ENCODE data around the gene COL27A1. TPM values are rescaled to one million over a fixed set of nuclear protein-coding genes. Genes with fewer than 3 reads are reported as not detected.

COL27A1 gene
- total RNA-seq, 1 donor from 2014 or later: 0.41 TPM

DNA sequence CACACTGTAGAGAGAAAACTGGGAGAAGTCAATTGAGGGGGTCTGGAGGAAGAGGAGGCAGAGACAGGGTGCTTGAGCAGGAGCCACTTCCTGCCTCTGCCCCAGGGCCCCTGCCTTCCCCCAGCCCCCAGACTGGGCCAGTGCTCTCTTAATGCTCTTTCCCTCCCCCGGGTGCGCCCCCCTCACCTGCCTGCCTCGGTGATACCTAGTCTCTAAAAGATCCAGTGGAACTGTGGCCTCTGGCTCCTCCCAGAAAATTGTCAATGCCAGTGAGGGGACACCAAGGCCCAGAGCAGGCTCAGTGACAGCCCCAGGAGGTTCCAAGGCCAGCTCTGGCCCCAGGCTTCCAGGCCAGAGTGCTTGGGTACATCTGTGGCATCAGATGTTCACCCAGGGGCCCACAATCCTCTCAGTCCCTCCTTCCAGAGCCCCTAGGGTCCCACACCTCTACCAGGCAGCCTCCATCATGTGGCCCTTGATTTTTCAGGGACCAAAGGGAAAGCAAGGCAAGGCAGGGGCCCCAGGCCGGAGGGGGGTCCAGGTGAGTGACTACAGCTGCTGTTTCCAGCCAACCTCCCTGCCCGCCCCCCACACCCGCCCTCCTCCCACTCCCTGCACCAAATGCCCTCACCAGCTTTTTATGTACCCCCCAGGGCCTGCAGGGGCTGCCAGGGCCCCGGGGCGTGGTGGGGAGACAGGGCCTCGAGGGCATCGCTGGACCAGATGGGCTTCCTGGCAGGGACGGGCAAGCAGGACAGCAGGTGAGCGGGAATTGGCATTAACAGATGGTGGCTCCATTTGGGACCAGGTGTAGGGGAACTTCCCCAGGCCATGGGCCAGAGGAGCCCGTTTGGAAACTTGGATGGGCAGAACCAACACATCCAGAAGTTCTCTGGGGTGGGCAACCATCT lies 134.5 kb downstream of the COL27A1 start:
- DNase-seq (ENCODE audit: low spot score in 2 of 2) (no peak), FAIRE-seq (no peak)

DNA sequence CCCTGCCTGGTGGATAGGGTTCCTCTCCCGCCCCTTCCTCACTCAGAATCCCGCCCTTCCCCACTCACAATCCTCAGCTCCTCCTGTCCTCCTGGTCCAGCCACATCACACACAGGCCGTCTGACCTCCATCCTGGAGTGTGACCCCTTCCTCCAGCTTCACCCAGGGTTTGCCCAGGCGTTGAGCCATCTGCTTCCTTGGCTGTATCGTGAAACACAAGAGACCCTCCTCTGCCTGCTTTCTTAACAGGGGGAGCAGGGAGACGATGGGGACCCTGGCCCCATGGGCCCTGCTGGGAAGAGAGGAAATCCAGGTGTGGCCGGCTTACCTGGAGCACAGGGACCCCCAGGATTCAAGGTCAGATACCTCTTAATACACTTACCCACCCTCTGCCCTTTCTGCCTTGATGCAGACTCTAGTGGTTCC lies 135.2 kb downstream of the COL27A1 start:
- no peak for DNase-seq (ENCODE audit: low spot score in 2 of 2)
- no peak for FAIRE-seq

DNA sequence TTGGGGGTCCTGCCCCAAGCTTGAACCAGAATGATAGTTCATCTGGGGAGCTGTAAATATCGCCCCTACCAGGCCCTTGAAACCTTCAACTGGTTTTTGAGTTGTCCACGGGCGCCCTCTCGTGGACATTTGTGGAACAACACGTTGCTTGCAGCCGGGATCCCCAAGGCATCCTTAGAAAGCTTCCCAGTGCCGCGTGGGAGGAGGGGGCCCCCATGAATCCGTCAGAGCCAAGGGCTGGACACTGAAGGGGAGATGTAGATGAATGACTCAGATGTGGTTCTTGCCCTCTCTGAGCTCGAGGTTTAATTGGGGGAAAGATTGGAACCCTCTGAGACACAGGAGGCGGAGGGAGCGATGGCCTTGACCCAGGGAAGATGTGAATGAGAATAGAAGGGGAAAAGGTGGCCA lies 135.7 kb downstream of the COL27A1 start:
- FAIRE-seq: no peak

DNA sequence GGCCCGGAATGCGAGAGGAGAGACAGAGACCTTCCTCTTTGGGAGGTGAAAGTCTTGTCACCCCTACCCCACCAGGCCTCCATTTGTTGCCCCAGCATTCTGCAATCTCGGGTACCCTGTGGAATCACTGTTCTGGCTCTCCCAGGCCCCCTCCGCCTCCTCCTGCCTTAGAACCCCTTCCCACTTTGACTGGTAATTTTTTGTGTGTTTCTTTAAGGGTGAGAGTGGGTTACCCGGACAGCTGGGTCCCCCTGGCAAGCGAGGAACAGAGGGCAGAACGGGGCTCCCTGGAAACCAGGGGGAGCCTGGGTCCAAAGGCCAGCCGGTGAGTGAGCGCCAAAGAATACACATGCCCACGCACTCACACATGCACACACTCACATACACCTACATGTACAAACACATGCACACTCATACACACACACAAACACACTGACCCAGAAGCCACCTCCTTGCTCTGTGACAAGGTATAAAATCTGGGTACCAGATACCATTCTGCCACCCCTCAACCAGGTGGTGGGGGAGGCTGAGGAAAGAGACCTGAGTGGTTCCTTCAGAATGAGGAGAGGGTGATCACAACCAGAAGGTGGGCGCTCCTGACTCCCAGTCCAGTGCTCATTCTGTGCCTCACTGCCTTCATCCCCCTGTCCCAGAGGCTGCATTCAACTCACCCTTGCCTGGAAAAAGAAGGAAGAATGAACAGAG lies 136.7 kb downstream of the COL27A1 start:
- FAIRE-seq (no peak), DNase-seq (ENCODE audit: low spot score in 2 of 2) (no peak)

More for the DNA sequence above, 135.7 kb downstream of the COL27A1 start:
- peak; percentile 56 to 66 for DNase-seq (ENCODE audit: low spot score in 2 of 2)

DNA sequence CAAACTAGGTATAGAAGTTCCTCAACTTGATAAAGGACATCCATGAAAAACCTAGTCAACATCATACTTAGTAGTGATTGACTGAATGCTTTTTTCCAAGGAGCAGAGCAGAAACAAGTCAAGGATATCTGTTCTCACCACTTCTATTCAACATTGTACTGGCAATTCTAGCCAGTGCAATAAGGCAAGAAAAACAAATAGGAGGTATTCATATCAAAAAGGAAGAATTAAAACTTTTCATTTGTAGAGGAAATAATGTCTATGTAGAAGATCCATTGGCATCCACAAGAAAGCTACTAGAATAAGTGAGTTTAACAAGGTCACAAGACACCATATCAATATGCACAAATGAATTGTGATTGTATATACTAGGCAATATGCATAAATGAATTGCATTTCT lies 139.3 kb downstream of the COL27A1 start:
- no peak for FAIRE-seq
- no peak for DNase-seq (ENCODE audit: low spot score in 2 of 2)

DNA sequence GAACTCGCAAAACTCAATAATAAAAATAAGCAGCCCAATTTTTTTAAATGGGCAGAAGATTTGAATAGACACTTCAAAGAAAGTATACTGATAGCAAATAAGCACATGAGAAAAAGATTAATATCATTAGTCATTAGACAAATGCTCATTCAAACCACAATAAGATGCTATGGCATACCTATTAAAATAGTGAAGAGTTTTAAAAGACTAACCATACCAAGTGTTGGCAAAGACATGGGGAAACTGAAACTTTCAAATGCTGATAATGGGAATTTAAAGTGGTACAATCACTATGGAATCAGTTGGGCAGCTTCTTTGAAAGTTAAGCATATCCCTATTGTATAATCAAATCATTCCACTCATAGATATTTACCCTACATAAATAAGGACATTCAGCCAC lies 141.0 kb downstream of the COL27A1 start:
- FAIRE-seq: no peak
- DNase-seq (ENCODE audit: low spot score in 2 of 2): no peak

DNA sequence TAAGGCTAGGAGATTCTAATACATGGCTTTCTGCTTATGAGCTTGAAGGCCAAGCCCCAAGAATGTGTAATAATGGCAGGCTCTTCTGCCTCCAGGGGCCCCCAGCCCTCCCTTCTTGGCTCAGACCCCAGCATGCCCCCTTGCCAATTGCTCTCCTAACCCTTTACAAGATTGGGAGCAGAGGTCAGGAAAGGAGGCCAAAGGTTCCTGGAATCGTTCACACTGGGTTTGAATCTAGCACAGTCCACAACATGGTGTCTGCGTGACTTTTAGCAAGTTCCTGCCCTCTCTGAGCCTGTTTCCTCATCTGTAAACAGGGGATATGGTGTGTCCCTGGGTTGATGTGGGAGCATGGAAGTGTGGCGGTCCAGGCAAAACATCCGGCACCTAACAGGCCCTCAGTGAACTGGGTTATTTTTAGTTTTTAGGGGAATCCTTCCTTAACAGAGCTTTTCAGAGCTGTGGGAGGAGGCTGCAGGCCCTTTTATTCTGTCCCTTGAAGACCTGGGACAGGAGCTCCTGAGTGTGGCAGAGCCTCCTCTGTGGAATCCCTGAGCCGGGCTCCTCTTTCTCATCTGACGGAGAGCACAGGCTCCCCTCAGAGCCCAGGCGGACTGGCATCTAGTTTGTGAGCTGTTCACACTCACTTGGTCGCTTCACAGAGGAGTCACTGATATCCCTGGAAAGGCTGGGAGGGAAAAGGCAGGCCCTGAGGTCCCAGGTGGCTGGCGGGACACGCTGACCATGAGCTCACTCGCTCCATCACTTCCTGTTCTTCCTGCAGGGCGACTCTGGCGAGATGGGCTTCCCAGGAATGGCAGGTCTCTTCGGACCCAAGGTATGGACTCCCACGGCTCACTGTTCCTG lies 144.2 kb downstream of the COL27A1 start:
- no peak for DNase-seq (ENCODE audit: low spot score in 2 of 2)
- no peak for FAIRE-seq

DNA sequence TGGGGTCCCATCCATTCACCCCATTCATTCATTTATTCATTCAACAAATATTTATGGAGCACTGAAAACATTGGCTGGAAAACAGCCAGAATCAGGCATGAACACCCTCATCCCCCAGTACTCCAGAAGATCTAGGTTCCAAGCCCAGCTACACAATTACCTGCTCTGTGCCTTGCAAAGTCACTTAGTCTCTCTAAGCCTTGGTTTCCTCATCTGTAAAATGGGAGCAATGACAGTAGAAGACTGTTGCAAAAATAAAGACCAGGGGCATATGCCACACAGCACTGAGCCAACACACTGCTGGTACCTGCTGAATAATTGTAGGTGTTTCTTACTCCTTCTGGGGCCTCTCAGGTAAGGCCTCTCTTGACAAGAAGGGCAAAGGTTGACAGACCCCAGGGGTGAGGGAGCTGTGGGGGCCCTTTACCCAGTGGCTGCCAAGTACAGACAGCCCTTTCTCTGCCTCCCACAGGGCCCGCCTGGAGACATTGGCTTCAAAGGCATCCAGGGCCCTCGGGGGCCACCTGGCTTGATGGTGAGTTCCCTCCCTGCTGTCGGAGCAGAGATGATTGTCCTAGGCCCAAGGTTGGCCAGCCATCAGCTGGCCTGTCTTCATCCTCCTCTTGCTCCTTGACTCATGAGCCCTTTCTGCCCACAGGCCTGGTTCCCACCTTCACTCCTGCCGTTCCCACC lies 145.0 kb downstream of the COL27A1 start:
- FAIRE-seq (no peak), DNase-seq (ENCODE audit: low spot score in 2 of 2) (no peak)

DNA sequence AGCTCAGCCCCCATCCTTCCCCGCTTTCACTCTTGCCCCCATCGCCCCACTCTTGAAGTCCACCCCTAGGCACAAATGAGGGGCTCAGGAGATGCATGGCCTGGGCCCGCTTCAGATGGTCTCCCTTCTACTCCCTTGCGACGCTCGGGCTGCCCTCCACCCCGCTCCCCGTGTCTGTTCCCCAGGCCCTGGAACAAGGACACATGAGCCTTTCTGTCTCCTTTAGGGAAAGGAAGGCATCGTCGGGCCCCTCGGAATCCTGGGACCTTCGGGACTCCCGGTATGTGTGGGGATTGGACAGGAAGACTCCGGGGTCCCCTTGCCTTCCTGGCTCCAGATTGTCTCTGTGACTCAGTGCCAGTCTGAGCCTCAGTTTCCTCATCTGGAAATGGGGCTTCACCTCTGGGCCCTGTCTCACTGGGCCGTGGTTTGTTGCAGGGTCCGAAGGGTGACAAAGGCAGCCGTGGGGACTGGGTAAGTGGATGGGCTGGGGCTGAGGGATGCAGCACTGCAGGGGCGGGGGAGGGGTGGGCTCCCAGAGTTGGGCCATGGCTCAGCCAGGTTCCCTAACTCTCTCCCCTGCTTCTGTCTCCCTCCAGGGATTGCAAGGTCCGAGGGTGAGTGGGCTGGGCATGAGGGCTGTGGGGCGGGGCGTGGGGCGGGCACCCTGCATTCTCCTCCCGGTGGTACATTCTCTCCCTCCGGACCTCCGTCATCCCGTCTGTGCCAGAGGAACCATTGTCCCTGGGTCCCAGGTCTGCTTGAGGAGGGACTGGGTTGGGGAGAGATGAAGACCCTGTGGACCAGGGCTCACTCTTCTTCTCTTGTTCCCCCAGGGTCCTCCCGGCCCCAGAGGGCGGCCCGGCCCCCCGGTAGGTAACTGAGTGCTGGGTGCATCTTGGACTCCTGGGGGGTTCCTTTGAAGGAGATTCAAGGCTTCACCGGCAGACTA lies 145.8 kb downstream of the COL27A1 start:
- DNase-seq (ENCODE audit: low spot score in 2 of 2): no peak
- no peak for FAIRE-seq

DNA sequence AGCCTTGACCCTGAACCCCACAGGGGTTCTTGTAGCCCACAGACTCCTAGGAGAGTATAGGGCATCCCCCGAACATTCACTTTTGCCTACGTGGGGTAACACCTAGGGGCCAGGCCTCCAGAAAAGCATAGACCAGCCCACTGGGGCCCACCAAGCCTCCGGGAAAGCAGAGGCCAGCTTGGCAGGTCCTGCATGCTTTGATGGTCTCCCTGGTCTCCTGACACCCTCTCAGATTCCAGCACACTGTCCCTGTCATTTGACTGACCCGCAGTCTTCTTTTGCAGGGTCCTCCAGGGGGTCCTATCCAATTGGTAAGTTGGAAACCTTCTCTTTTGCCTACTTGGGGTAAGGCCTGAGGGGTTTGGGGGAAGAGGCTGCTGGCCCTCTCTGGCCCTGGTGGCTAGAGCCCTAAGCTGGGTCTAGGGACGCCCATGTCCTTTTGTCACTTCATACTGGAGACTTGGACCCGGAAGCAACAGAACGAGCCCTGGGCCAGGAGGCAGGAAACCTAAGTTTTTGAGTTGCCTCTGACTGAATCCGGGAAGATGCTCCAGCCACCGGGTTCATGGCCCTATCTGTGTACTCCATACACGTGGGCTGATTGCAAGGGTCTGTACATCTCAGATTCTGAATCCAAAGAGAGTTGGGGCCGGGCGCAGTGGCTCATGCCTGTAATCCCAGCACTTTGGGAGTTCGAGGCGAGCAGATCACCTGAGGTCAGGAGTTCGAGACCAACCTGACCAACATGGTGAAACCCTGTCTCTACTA lies 146.6 kb downstream of the COL27A1 start:
- FAIRE-seq (no peak), DNase-seq (ENCODE audit: low spot score in 2 of 2) (no peak)

DNA sequence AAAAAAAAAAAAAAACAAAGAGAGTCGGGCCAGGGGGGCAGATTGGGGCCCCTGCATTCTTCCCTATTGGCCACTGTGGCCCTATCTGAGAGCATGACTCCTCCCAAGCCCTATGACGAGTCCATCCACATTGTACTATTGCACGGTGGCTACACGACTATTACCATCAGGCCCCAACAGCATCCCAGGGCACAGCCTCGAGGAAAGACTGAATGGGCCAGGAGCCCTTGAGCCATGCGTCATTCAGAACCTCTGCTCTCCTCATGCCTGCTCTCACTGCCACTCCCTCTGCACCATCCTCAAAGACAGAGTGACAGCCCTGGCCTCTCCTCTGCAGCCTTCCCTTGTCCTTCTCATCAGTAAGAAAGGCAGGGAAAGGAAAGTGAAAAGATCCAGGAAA lies 147.4 kb downstream of the COL27A1 start:
- no peak for DNase-seq (ENCODE audit: low spot score in 2 of 2)

DNA sequence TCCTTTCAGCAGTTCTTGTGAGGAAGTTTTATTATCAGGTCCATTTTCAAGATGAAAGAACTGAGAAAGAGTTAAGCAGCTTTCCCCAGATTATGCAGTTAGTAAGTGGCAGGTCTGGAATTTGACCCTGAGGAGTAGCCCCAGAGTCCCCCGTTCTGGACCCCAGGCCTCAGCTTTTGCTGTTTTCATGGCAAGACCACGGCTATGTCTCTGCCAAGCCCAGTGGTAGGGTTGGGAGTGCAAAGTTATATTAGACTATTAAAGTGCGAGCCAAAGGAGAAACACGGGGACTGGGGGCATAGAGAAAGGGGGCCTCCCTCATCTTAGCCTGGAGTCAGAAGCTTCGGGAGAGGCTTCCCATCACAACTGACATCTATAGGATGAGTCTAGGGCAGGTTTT lies 148.2 kb downstream of the COL27A1 start:
- FAIRE-seq (no peak), DNase-seq (ENCODE audit: low spot score in 2 of 2) (no peak)

More for the DNA sequence above, 147.4 kb downstream of the COL27A1 start:
- no peak for FAIRE-seq

DNA sequence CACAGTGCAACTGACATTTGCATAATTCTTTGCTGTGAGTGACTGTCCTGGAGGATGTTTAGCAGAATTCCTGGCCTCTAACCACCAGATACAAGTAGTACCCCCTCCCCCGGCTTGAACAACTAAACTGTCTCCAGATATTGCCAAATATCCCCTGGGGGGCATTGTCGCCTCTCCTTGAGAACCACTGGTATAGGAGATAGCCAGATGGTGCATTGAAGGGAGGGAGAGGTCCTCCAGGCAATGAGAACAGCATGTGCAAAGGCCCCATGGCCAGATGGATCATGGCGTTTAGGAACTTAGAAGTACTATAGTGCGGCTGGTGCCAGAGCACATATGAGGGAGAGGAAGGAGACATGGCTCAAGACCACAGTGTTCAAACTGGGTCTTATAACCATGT lies 148.6 kb downstream of the COL27A1 start:
- FAIRE-seq (no peak), DNase-seq (ENCODE audit: low spot score in 2 of 2) (no peak)

DNA sequence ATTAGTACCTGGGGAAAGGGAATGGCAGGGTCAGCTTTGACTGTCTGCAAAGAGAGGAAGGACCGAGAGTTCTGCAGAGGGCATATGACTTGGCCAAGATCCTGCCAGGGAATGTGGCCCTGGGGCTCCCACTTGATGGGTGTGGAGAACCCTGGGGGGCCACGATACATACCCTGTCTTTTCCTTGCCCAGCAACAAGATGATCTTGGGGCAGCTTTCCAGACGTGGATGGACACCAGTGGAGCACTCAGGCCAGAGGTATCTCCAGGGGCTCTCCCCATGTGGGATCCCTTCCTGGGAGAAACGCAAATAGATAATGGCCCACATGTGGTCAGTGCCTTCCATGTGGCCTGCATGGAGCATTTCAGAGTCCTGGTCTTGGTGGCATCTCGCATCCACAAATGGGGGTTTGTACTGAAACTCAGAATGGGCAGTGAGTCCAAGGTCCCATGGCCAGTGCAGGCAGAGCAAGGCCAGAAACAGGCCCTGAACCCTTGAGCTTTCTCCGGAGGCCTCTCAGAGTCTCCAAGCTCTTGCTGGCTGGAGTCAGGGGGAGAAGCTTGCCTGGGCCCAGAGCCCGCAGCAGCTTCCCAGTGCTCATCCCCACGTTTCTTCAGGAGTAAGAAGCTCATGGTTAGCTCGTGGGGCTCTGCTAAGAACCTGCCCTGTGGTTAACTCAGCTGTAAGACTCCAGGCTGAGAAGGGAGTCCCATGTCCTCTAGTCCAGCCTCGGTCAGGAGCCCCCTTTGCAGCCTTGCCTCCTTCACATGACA lies 149.3 kb downstream of the COL27A1 start:
- no peak for DNase-seq (ENCODE audit: low spot score in 2 of 2)
- no peak for FAIRE-seq

DNA sequence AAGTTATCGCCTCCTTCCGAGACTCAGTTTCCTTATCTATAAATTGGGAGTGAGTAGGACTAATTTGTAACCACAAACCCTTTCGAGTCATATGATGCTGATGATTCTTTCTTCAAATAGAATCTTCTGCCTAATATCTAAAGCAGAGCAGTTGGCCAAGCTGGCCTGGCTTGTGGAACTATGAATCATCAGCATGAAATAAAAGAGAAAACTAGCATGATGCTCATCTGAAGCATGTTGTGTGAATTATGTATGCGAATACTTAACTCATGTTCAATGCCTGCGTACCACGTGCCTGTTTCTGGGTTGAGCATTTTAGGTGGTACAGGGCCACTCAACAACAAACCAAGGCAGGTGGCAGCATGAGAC lies 152.5 kb downstream of the COL27A1 start:
- FAIRE-seq (no peak), DNase-seq (ENCODE audit: low spot score in 2 of 2) (no peak)

DNA sequence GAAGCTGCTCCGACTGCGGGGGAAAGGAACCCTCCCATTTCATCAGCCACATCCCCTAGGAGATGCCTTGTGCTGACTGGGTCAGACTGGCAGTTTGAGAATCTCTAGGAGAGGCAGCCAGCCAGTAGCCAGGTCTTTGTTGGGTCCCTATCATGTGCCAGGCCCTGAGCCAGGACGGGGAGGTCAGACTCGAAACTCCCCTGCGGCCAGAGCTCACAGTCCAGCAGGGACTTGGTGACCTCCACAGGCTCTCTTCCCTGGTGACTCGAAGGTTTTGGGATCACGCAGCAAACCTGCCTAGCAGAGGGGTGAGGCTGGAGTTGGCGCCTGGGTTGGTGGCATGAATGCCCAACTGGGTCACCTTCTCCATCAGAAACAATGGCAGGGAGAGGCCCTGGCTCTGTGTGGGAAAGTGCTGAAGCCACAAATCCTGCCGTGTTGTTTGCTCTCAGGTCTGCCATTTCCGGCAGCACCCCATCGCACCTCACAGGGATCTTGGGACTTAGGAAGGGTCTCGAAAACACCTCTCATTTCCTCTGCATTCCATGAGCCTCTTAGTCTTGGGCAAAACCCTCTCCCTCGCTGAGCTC lies 153.1 kb downstream of the COL27A1 start:
- FAIRE-seq (no peak), DNase-seq (ENCODE audit: low spot score in 2 of 2) (no peak)

DNA sequence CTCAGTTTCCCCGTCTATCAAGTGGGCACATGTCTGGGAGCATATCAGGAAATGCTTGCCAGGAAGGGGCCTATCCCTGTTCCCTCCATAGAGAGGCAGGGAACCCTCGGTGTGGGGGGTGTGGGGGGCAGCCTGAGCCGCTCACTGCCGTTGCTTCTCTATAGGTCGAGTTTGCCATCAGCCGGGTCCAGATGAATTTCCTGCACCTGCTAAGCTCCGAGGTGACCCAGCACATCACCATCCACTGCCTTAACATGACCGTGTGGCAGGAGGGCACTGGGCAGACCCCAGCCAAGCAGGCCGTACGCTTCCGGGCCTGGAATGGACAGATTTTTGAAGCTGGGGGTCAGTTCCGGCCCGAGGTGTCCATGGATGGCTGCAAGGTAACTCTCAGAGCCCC lies 153.8 kb downstream of the COL27A1 start:
- FAIRE-seq (no peak), DNase-seq (ENCODE audit: low spot score in 2 of 2) (no peak)
